ENCODE data around the gene OR2A14. TPM values are rescaled to one million over a fixed set of nuclear protein-coding genes. Genes with fewer than 3 reads are reported as not detected.
A peak's percentile ranks its signal among the peaks of the same experiment; 100 is the strongest.
"Not testable (repeated sequence)": the region's sequence is repeated elsewhere in the genome, so short reads cannot be mapped to it uniquely, and the experiment has no call there.

The OR2A14 gene
- polyA plus RNA-seq, 1 experiment: not detected

- Histone ChIP-seq H3K4me3 (ENCODE audit: low read depth, low read length) (no peak within 1 kb of the TSS), H3K27me3 (ENCODE audit: control insufficient read depth, insufficient read depth, low read length) (no peaks in the 10 kb centered on the region), H3K36me3 (ENCODE audit: control insufficient read depth, insufficient read depth, low read length) (no peaks in the 10 kb centered on the region)
- no peak for DNase-seq (ENCODE audit: low read depth)
- ChIA-PET POLR2A (no interaction called here), CTCF (no interaction called here)
- TF ChIP-seq, protein P1, sequence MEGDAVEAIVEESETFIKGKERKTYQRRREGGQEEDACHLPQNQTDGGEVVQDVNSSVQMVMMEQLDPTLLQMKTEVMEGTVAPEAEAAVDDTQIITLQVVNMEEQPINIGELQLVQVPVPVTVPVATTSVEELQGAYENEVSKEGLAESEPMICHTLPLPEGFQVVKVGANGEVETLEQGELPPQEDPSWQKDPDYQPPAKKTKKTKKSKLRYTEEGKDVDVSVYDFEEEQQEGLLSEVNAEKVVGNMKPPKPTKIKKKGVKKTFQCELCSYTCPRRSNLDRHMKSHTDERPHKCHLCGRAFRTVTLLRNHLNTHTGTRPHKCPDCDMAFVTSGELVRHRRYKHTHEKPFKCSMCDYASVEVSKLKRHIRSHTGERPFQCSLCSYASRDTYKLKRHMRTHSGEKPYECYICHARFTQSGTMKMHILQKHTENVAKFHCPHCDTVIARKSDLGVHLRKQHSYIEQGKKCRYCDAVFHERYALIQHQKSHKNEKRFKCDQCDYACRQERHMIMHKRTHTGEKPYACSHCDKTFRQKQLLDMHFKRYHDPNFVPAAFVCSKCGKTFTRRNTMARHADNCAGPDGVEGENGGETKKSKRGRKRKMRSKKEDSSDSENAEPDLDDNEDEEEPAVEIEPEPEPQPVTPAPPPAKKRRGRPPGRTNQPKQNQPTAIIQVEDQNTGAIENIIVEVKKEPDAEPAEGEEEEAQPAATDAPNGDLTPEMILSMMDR (IDR thresholded peaks at IDR 0.05; ENCODE audit: insufficient read depth, low read depth, low read length): no peak
Measured at GRCh38 chr7:144109283-144109682, 13.7 kb upstream of the OR2A14 start, which contains the start of gene OR2A2. Gene OR2A2 (plus strand): TSS chr7:144109583. CDS start chr7:144109583, 0 bp downstream.

- ChIA-PET CTCF (interaction anchor here (2.0 kb wide), 1 partner anchor 18 kb away, joined by 7 read pairs; no protein-coding TSS in a partner anchor), POLR2A (no interaction called here)
- H3K27me3 ChIP-seq (ENCODE audit: control insufficient read depth, insufficient read depth, low read length): no peaks in the 10 kb centered on the region
- H3K36me3 ChIP-seq (ENCODE audit: control insufficient read depth, insufficient read depth, low read length): no peaks in the 10 kb centered on the region
- TF ChIP-seq, protein P1 (IDR thresholded peaks at IDR 0.05; ENCODE audit: insufficient read depth, low read depth, low read length): no peak
- H3K4me3 ChIP-seq (ENCODE audit: low read depth, low read length): no peak overlapping the region
- DNase-seq (ENCODE audit: low read depth): no peak
Measured at GRCh38 chr7:144110272-144110671, 12.7 kb upstream of the OR2A14 start.

DNA sequence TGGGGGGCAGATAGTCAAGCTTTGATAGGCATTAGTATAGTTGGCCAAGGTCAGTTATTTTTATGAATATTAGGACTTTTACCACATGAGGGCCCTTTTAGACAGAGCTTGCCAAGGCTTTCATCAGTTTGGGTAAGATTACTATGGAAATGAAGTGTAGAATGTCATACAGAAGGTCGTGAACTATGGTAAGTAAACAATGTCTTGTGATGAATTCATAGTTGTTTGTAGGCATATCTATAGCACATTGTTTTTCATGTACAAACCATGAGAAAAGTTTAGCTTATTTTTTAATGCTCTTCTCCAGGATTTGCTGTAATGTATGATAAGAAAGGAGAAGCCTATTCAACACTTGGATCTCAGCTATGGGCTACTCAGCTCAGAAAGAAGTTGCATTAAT, 9.3 kb upstream of the OR2A14 start:
- H3K27me3 ChIP-seq (ENCODE audit: control insufficient read depth, insufficient read depth, low read length): no peaks in the 10 kb centered on the region
- H3K36me3 ChIP-seq (ENCODE audit: control insufficient read depth, insufficient read depth, low read length): no peaks in the 10 kb centered on the region
- TF ChIP-seq, protein P1 (IDR thresholded peaks at IDR 0.05; ENCODE audit: insufficient read depth, low read depth, low read length): no peak
- no peak for DNase-seq (ENCODE audit: low read depth)
- no peak overlapping the region for H3K4me3 ChIP-seq (ENCODE audit: low read depth, low read length)
- ChIA-PET POLR2A (no interaction called here), CTCF (interaction anchor here (0.9 kb wide), 1 partner anchor 19 kb away, joined by 3 read pairs; no protein-coding TSS in a partner anchor)

- ChIA-PET CTCF (interaction anchor here (1.8 kb wide), 1 partner anchor 10 kb away, joined by 7 read pairs; no protein-coding TSS in a partner anchor), POLR2A (no interaction called here)
- no peaks in the 10 kb centered on the region for H3K36me3 ChIP-seq (ENCODE audit: control insufficient read depth, insufficient read depth, low read length)
- no peaks in the 10 kb centered on the region for H3K27me3 ChIP-seq (ENCODE audit: control insufficient read depth, insufficient read depth, low read length)
- no peak for DNase-seq (ENCODE audit: low read depth)
- H3K4me3 ChIP-seq (ENCODE audit: low read depth, low read length): no peak overlapping the region
- TF ChIP-seq, protein P1 (IDR thresholded peaks at IDR 0.05; ENCODE audit: insufficient read depth, low read depth, low read length): no peak
Measured at GRCh38 chr7:144118341-144118740, 4.6 kb upstream of the OR2A14 start.

GRCh38 chr7:144127714-144128334, 4.8 kb downstream of the OR2A14 start:
- H3K27me3 ChIP-seq (ENCODE audit: control insufficient read depth, insufficient read depth, low read length): no peaks in the 10 kb centered on the region
- POLR2A ChIA-PET: no interaction called here
- DNase-seq (ENCODE audit: low read depth): peak; percentile 9
- no peak overlapping the region for H3K4me3 ChIP-seq (ENCODE audit: low read depth, low read length)
- H3K36me3 ChIP-seq (ENCODE audit: control insufficient read depth, insufficient read depth, low read length): no peaks in the 10 kb centered on the region
- TF ChIP-seq, protein P1 (IDR thresholded peaks at IDR 0.05; ENCODE audit: insufficient read depth, low read depth, low read length): peak; percentile 90
- CTCF ChIA-PET: interaction anchor here (0.6 to 1.7 kb wide), 15 partner anchors 9 to 898 kb away, joined by 3 to 12 read pairs (median 4); partner anchors contain the start of gene OR6B1

DNA sequence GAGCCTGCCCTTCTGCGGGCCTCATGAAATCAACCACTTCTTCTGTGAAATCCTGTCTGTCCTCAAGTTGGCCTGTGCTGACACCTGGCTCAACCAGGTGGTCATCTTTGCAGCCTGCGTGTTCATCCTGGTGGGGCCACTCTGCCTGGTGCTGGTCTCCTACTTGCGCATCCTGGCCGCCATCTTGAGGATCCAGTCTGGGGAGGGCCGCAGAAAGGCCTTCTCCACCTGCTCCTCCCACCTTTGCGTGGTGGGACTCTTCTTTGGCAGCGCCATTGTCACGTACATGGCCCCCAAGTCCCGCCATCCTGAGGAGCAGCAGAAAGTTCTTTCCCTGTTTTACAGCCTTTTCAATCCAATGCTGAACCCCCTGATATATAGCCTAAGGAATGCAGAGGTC, 6.6 kb downstream of the OR2A14 start:
- H3K4me3 ChIP-seq (ENCODE audit: low read depth, low read length); H3K27me3 ChIP-seq (ENCODE audit: control insufficient read depth, insufficient read depth, low read length); POLR2A ChIA-PET; DNase-seq (ENCODE audit: low read depth); H3K36me3 ChIP-seq (ENCODE audit: control insufficient read depth, insufficient read depth, low read length); CTCF ChIA-PET: not testable (repeated sequence)

All from BJ (cell line).